HL-60/S4 (cell line): ENCODE data around the gene FKBP14.

Experiments used
- in situ Hi-C: fragments of 300-500 bp; cut with MboI; formaldehyde crosslinking; loops from 2 replicates; pipeline ENCODE4 v1.14.3; 2022; ENCODE audit warnings: low sequenced_read_pairs

FKBP14 gene, protein sequence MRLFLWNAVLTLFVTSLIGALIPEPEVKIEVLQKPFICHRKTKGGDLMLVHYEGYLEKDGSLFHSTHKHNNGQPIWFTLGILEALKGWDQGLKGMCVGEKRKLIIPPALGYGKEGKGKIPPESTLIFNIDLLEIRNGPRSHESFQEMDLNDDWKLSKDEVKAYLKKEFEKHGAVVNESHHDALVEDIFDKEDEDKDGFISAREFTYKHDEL

DNA sequence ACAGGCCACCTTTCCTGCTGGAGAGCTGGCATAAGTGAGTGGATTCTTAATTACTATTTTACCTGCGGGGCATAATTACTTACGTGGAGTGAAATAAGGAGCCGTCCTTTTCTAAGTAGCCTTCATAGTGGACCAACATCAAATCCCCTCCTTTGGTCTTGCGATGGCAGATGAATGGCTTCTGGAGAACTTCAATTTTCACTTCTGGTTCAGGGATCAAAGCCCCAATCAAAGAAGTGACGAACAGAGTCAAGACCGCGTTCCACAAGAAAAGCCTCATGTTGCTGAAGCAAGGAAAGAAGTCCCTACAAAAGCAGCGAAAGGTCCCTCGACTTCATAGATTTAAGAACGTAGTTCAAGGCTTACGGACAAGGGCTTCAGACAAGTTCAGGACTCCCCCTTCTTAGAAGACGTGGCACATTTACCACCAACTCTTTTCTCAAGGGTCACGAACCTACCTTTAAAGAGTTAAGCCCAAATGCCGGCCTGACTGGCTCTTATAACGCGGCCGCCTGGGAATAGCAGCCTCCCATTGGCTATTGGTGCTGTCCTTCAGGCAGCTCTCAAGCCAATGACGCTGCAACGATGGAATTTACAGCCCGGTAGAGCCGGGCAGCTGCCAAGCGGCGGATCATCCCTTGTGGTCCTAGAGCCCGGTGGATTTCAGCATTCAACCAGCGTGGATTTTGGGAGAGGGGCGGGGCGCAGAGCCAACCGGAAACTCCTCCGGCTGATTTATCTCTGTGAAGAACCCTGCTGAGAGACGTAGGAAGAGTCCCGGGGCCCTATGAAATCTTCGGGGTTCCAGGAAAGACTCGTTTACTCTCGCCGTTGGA, at the start of gene FKBP14:
Gene FKBP14 (minus strand): TSS at position 474 of the 836 bp plus-strand sequence. CDS start 194 bp downstream, at position 280.
- in situ Hi-C loops = no loop called here

DNA sequence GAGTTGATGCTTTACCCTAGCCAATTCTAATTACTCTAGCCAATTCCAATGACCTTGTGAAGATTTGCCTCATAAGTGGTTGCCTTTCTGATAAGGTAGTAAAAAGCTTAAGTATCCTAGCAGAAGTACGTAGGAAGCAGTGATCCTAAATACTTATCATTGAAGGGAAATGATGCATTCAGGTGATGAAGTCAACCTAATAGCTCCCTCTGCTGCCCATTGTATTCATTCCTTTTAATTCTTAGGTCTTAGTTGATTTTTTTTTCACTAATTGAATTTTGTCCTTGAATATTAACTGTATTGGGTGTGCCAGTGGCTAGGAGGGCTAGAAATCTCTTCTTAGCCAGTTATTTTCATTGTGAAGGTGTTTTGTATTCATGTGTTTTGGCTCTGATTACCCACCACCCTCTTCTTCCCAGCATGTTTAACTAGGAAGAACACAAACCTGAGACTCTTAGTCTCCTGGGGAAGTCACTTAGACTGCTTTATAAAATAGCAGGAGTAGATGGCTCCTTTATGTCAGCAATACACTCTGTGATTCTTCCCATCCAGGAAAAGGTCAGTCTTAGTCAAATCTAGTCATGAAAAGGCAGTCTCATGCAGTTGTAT, 48.0 kb upstream of the FKBP14 start:
- in situ Hi-C loops = loop anchor here (25.0 kb wide), 1 partner anchor 312 kb away; no protein-coding TSS in a partner anchor

DNA sequence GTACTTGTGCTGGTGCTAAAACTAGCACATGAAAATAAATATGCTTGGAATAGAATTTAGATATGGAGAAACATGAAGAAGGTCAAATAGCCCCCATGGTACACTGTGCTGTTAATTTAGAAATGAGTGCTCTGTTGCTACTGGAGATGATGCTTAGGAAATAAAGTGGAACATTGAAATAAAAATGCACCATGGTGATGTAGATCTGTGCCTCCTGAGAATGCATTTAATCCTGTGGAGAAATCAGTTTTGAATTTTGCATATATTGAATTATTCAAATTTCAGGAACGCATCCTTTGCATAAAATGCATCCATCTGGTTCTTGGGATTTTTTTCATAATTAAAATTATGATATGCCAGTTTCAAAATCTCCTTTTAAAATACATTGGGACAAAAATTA, 46.2 kb upstream of the FKBP14 start:
- in situ Hi-C loops = loop anchor here (25.0 kb wide), 1 partner anchor 310 kb away; no protein-coding TSS in a partner anchor

DNA sequence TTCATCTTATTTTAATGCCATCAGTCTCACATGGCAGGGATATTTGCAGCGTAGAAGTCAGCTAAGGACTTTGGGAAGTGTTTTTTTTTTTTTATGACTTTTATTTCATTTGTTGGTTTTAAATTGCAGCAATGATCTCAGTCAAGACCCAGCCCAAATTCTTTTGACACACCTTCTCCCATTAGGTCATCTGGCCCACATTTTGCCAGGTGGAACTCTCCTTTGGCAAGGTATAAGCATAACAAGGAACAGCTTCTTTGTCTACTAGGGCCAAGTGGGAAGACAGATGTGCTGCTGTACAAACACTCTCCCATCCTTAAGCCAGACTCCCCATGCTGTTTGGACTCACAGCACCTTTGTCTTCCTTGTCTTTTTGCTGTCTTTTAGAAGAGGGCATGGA, 43.5 kb upstream of the FKBP14 start:
- in situ Hi-C loops = loop anchor here (25.0 kb wide), 1 partner anchor 308 kb away; no protein-coding TSS in a partner anchor

DNA sequence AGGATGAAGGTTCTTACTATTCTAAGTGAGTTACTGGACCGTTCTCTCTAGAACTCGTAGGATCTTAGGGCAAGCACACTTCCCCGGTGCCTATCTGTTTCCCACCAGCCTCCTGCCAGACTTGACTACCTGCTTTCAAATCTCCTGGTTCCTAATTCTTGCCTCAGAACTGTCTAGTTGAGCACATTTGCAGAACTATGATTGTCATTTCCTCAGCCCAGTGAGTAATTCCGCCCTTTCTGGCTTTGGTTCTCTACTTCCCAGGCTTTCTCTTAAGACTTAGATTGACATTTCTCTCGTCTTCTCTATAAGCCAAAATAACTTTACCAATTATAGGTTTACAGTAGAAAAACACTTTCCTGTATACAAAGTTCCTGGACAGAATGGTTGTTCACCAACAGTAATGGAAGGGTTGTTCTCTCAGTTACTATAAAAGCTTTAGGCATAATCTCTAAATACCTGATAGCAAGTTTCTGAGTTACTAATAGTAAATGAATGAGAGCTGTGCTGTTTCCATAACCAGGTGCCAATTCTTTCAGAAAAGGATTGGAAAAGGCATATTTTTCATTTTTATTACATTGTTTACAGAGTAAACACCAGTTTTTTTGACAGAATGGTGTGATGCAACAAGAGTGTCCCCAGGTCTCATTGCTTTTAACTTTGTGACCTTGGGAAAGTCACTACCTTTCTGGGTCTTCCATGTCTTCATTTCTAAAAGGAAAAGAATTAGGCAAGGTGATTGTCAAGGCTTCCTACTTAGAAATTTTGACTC, 42.8 kb upstream of the FKBP14 start:
- in situ Hi-C loops = loop anchor here (25.0 kb wide), 1 partner anchor 307 kb away; no protein-coding TSS in a partner anchor

DNA sequence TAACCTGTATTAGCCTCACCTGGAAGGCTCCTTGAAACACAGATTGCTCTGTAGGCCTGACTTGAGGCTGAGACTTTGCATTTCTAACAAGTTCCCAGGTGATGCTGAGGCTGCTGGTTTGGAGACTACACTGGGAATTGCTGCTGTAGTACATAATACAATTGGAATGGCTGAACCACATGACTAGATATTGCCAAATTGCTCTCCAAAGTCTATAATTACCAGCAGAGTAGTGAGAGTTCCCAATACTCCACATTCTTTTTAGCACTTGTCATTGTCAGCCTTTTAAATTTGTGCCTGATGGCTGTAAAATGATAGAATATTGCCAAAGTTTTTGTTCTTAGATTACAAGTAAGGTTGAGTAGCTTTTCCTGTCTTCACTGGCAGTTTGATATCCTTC, 41.6 kb upstream of the FKBP14 start:
- in situ Hi-C loops = loop anchor here (25.0 kb wide), 1 partner anchor 306 kb away; no protein-coding TSS in a partner anchor

DNA sequence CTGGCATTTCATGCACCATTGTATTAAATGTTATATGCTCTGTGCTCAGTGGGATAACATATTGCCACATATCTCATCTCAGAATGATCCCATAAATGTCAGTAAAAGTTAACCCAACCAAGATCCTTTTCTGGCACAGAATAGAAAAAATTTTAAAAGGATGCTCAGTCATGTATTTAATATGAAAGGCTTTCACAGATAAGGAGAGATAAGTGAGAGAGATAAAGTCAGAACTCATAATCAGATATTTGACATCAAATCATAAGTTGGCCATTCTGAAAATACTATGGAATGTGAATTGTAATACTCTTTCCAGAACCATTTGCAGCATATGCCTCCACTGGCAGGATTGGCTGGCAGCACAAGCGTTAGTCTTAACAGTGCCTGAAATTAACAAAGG, 40.2 kb upstream of the FKBP14 start:
- in situ Hi-C loops = loop anchor here (25.0 kb wide), 1 partner anchor 304 kb away; no protein-coding TSS in a partner anchor

DNA sequence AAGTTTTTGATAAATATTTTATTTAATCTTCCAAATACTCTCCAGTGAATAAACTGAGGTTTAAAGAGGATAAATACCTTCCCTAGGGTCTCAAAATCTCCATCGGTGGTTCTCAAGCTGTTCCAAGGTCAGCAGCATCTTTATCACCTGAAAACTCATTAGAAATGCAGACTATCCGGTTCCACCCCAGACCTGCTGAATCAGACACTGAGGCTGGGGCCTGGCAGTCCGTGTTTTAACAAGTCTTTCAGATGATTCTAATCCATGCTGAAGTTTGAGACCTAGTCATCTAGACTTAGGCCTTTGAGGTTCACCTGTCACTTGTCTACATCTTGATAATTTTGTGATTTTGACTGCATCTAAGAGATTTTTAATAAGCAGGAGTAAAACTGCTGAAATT, 39.2 kb upstream of the FKBP14 start:
- in situ Hi-C loops = loop anchor here (25.0 kb wide), 1 partner anchor 303 kb away; no protein-coding TSS in a partner anchor

DNA sequence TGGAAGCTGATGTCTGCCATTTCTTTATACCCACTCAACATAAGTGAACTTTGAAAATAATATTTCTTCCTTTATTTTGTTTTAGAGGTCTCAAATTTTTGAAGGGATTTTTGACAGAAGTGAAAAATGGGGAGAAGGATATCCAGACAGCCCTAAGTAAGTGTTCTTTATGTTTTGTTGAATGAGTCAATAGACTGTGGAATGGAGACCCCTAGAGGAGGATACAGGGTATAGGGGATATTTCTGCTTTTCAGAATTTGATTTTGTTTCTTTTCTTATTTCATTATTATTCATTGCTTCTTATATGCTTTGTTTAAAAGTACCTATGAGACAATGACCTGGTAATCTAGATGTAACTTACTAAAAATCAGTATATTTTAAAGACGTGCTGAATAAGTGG, 36.1 kb upstream of the FKBP14 start:
- in situ Hi-C loops = loop anchor here (25.0 kb wide), 1 partner anchor 300 kb away; no protein-coding TSS in a partner anchor

DNA sequence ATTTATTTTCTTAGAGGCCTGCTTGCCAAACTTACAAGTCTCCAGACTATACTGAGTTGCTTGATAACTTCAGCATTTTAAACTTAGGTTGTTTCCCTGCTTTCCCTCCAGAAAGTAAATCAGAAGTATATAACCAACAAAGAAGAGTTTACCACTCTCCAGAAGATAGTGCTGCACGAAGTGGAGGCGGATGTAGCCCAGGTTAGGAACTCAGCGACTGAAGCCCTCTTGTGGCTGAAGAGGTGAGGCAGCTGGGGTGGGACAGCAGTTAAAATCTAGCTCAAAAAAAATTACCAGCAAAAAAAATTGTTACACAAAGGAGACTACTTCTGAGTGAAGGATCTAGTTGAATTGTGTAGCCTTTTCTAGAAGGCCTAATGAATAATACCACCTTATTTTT, 35.3 kb upstream of the FKBP14 start:
- in situ Hi-C loops = loop anchor here (25.0 kb wide), 1 partner anchor 299 kb away; no protein-coding TSS in a partner anchor

DNA sequence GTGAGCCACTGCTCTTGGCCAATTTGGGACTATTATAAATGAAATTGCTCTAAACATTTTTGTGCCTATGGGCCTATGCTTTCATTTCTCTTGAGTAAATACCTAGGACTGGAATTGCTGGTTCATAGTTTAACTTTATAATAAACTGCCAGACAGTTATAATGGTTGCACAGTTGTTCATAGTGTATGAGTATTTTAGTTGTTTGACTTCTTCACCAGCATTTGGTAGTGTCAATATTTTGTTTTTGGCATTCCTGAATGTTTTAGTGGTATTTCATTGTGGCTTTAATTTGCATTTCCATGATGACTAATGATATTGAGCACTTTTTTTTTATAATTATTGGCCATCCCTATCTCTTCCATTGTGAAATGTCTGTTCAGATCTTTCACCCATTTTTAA, 31.2 kb upstream of the FKBP14 start:
- in situ Hi-C loops = loop anchor here (25.0 kb wide), 1 partner anchor 295 kb away; no protein-coding TSS in a partner anchor

DNA sequence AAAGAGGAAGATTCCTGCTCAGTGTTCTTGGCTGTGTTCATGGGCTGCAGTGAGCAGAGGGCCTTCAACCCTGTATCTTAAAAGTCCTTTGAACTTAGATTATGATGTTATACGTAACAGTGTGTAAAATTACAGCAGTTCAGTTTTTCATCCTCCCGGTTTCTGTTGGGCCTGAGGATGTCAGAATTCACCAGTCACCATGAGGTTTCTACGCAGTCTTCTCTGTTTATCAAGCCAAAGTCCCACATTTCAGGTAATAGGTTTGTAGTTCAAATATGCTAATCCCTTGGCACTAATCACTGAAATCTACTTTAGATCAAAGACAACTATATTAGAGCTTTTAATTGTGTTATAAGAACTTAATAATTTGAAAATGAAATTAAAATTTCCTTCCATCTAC, 26.6 kb upstream of the FKBP14 start:
- in situ Hi-C loops = loop anchor here (25.0 kb wide), 1 partner anchor 291 kb away; no protein-coding TSS in a partner anchor

DNA sequence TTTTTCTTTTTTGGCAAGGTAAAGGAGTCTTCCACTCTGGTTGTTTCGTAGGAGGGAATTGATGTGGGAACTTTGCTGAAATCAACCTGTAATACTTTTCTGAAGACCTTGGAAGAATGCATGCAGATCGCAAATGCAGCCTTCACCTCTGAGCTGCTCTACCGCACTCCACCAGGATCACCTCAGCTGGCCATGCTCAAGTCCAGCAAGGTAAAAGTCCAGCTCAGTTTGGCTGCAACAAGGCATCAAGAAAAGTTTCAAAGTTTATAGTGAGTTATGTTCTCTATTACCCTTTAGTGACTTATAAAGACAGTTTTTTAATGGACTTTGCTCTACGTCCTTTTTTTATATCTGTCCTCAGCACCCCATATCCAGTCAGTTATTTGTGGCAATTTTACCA, 22.7 kb upstream of the FKBP14 start:
- in situ Hi-C loops = no loop called here

DNA sequence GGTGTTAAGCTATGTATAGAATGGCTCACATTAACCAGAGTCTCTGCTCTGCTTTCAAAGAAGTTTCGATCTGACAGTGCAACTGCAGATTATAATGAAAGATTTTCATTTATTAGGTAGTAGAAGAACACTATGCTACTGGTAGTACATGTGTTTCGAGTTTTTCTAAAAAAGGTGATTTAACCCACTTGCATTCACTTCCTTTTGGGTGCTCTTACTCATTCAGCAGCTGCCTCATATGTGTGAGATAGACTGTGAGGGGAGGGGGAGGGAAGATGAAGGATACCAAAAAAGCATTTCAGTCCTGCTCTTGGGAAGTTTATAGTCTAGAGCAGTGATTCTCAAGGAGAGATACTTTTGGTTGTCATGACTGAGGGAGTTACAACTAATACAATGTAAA, 22.1 kb upstream of the FKBP14 start:
- in situ Hi-C loops = no loop called here

DNA sequence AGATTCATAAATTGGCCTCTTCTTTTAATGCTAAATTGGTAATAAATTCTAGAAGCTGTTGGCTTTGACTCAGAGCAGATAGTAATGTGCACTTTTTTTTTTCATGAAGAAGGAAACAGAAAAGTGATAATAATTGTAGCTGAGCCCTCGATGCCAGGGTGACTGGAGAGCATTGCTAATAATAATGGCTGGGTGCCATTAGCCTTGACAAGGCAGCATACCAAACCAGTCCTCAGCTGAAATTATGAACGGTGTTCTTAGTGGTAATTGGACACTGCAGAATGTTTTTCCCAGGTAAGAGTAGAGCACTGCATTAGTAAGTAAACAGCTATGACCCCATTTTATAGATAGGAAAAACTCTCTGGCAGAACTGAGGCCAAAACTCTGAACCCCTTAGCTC, 20.6 kb upstream of the FKBP14 start:
- in situ Hi-C loops = no loop called here

DNA sequence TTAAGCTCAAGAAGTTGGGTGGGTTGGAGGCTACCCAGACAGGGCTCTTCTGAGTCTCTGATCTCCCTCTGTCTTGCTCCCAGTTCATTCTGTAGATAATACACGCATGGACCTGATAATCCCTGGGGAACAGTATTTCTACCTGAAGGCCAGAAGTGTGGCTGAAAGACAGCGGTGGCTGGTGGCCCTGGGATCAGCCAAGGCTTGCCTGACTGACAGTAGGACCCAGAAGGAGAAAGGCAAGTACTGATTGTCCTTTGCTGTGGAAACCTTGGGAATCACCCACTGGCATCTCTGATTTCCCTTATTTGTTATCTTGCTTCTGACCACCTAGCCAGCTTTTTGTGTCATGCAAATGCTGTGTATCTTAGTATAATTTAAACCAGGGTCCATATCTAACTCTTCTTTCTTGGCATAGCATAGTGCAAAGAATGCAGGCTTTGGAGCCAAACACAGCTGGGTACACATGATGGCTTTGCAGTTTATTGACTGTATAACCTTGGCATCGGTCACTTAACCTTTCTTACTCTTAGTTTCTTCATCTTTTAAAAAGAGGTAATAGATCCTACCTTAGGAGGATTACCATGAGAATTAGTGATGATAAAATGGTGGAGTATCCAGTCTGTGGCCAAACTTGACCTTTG, 19.7 kb upstream of the FKBP14 start:
- in situ Hi-C loops = no loop called here

DNA sequence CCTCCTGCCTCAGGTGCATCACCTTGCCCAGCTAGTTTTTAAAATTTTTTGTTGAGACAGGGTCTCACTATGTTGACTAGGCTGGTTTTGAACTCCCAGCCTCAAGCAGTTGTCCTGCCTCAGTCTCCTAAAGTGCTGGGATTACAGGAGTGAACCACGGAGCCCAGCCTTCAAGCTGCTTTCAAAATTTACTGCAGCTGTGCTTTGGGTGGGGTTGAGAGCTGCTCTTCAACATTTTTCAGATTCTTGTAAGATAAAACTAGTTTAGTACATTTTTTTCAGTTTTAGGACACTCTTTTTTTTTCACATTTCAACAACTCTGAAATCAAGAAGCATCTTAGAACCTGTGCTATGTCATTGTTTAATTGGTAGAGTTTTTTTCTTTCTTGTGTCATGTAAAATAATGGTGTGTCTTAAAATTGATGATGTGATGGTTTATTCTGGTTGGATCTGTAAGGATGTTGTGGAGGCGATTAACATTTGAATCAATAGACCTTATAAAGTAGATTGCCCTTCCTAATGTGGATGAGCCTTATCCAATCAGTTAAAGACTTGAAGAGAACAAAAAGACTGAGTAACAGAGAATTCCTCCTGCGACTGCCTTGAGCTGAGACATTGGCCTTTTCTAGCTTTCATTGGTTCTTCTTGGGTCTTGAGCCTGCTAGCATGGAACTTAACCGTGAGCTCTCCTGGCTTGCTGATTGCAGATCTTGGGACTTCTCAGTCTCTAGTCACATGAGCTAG, 15.2 kb upstream of the FKBP14 start:
- in situ Hi-C loops = no loop called here

DNA sequence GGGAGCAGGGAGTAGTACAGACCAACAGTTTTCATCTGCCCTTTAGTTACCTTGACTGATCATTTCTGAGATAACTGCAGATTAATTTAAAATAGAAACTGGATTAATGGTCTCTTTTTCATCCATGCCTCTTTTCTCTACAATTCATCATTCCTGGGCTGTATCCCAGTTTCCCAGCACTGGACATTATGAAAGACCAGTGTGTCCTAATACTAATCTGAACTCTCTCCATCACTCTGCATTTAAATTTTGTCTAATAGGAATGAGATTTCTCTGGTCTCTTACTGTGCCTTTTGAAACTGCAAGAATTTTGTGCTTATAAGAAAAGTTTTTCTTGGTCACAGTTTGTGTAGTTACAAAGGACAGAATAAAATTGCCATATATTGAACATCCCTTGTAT, 14.4 kb upstream of the FKBP14 start:
- in situ Hi-C loops = no loop called here
